Neural progenitor cell (in vitro differentiated cells): ENCODE measurements around the gene ACYP1. TPM values are rescaled to one million over a fixed set of nuclear protein-coding genes. Genes with fewer than 3 reads are reported as not detected.

Experiments used
- DNase-seq: peaks from one replicate; pipeline ENCODE4 v3.0.0-alpha.2; 2016; ENCODE audit warnings: low spot score
- H2AFZ ChIP-seq: fragments of 200-600 bp; sonication (generic); replicated peaks from 2 replicates; pipeline ENCODE4 v1.6.1; 2016; ENCODE audit warnings: antibody characterized with exemption
- H3F3A ChIP-seq: fragments of 200-600 bp; sonication (generic); 2 replicates; pipeline ENCODE4 v1.6.1; 2016; ENCODE audit warnings: antibody characterized with exemption, low read depth
- H3K27ac ChIP-seq: fragments of 200-600 bp; sonication (generic); 2 replicates; pipeline ENCODE4 v1.5.1; 2016; ENCODE audit warnings: mild to moderate bottlenecking
- H3K27me3 ChIP-seq: fragments of 200-600 bp; sonication (generic); 2 replicates; pipeline ENCODE4 v1.6.1; 2016; ENCODE audit warnings: mild to moderate bottlenecking, moderate library complexity
- H3K36me3 ChIP-seq: fragments of 200-600 bp; sonication (generic); 2 replicates; pipeline ENCODE4 v1.5.1; 2016
- H3K4me1 ChIP-seq: fragments of 200-600 bp; sonication (generic); 2 replicates; pipeline ENCODE4 v1.6.1; 2016; ENCODE audit warnings: mixed run types
- H3K4me2 ChIP-seq: fragments of 200-600 bp; sonication (generic); 2 replicates; pipeline ENCODE4 v1.6.1; 2016
- H3K4me3 ChIP-seq: fragments of 200-600 bp; sonication (generic); 2 replicates; pipeline ENCODE4 v1.5.1; 2016
- H3K79me2 ChIP-seq: fragments of 200-600 bp; sonication (generic); 2 replicates; pipeline ENCODE4 v1.6.1; 2016; ENCODE audit warnings: low read depth
- H3K9ac ChIP-seq: fragments of 200-600 bp; sonication (generic); 2 replicates; pipeline ENCODE4 v1.6.1; 2016
- H3K9me3 ChIP-seq: fragments of 200-600 bp; sonication (generic); 2 replicates; pipeline ENCODE4 v1.5.1; 2016; ENCODE audit warnings: low read depth
- H4K20me1 ChIP-seq: fragments of 200-600 bp; sonication (generic); 2 replicates; pipeline ENCODE4 v1.6.1; 2016; ENCODE audit warnings: low read depth
- H3K27ac Mint-ChIP-seq: 3 replicates; pipeline ENCODE4 v1.8.0; 2021; ENCODE audit warnings: mixed read lengths
- H3K27me3 Mint-ChIP-seq: 2 replicates; pipeline ENCODE4 v1.8.0; 2022; ENCODE audit warnings: low read depth, mild to moderate bottlenecking, inconsistent platforms, moderate library complexity, mixed read lengths; ENCODE audit not compliant: insufficient read depth
- H3K36me3 Mint-ChIP-seq: 3 replicates; pipeline ENCODE4 v1.8.0; 2021; ENCODE audit warnings: mixed read lengths
- H3K4me1 Mint-ChIP-seq: 3 replicates; pipeline ENCODE4 v1.8.0; 2021; ENCODE audit warnings: mixed read lengths
- H3K4me3 Mint-ChIP-seq: 3 replicates; pipeline ENCODE4 v1.8.0; 2021; ENCODE audit warnings: mild to moderate bottlenecking, moderate library complexity, mixed read lengths
- H3K9me3 Mint-ChIP-seq: 3 replicates; pipeline ENCODE4 v1.8.0; 2020; ENCODE audit warnings: mixed read lengths
- EZH2 ChIP-seq: fragments of 200-600 bp; sonication (generic); IDR thresholded peaks from 2 replicates; pipeline ENCODE4 v1.6.1; 2017; ENCODE audit warnings: antibody characterized with exemption, mild to moderate bottlenecking, moderate library complexity
- EZH2phosphoT487 ChIP-seq: fragments of 200-600 bp; sonication (generic); IDR thresholded peaks from 2 replicates; pipeline ENCODE4 v1.6.1; 2017; ENCODE audit warnings: antibody characterized with exemption
- small RNA-seq: library from RNA; depleted of rRNA; stranded (forward); fragments of <200 nt; gene quantifications from one replicate; pipeline ENCODE3, GENCODE V24; 2015
- total RNA-seq: library from RNA; depleted of rRNA; stranded (reverse); fragments of >200 nt; gene quantifications from 2 replicates; pipeline ENCODE4 v1.2.3, GENCODE V29; 2015; ENCODE audit warnings: low replicate concordance
- TF ChIP-seq, protein P1 (sequence below): fragments of 200-600 bp; sonication (generic); IDR thresholded peaks from 2 replicates; pipeline ENCODE4 v1.5.1; 2017; ENCODE audit warnings: antibody characterized with exemption, mild to moderate bottlenecking

Gene ACYP1
- total RNA-seq, 1 donor from 2014 or later: 43.1 TPM

DNA sequence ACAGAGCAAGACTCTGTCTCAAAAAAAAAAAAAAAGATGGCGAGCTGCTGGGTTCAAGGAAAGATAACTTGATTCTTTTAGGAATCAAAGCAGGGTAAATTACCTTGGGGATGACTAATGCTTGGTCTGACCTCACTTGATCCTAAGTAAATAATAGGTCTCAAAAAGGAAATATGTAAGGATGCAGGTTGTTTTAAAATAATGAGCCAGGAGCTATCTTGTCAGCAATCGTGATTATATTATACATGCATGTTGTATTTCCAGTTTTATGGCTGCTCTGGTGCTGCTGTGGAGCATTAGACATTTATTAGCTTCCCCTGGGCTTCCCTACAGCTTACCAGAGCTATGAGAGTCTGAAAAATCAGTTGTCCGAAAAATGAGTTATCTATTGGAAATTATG, 58.5 kb downstream of the ACYP1 start:
- H3K4me1 Mint-ChIP-seq: peaks cover 15% of the 10 kb centered on the region
- H3K79me2 ChIP-seq: peaks cover 22% of the 10 kb centered on the region
- TF ChIP-seq, protein P1, sequence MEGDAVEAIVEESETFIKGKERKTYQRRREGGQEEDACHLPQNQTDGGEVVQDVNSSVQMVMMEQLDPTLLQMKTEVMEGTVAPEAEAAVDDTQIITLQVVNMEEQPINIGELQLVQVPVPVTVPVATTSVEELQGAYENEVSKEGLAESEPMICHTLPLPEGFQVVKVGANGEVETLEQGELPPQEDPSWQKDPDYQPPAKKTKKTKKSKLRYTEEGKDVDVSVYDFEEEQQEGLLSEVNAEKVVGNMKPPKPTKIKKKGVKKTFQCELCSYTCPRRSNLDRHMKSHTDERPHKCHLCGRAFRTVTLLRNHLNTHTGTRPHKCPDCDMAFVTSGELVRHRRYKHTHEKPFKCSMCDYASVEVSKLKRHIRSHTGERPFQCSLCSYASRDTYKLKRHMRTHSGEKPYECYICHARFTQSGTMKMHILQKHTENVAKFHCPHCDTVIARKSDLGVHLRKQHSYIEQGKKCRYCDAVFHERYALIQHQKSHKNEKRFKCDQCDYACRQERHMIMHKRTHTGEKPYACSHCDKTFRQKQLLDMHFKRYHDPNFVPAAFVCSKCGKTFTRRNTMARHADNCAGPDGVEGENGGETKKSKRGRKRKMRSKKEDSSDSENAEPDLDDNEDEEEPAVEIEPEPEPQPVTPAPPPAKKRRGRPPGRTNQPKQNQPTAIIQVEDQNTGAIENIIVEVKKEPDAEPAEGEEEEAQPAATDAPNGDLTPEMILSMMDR: no peak
- no peaks in the 10 kb centered on the region for H3K27me3 ChIP-seq
- H3K9ac ChIP-seq: no peak overlapping the region
- no peak overlapping the region for H3K4me3 Mint-ChIP-seq
- no peak overlapping the region for H3K4me3 ChIP-seq
- H3K9me3 ChIP-seq: no peaks in the 10 kb centered on the region
- H3F3A ChIP-seq: peaks cover 15% of the 10 kb centered on the region
- H3K9me3 Mint-ChIP-seq: peaks cover 4% of the 10 kb centered on the region
- peaks cover 18% of the 10 kb centered on the region for H3K36me3 Mint-ChIP-seq
- peaks cover 8% of the 10 kb centered on the region for H3K4me1 ChIP-seq
- H3K4me2 ChIP-seq: no peak overlapping the region
- no peak for DNase-seq
- H4K20me1 ChIP-seq: peaks cover 9% of the 10 kb centered on the region
- H3K36me3 ChIP-seq: no peaks in the 10 kb centered on the region
- H3K27ac Mint-ChIP-seq: no peak overlapping the region
- H3K27ac ChIP-seq: no peak overlapping the region
- peaks cover 2% of the 10 kb centered on the region for H3K27me3 Mint-ChIP-seq
- no peak overlapping the region for H2AFZ ChIP-seq

DNA sequence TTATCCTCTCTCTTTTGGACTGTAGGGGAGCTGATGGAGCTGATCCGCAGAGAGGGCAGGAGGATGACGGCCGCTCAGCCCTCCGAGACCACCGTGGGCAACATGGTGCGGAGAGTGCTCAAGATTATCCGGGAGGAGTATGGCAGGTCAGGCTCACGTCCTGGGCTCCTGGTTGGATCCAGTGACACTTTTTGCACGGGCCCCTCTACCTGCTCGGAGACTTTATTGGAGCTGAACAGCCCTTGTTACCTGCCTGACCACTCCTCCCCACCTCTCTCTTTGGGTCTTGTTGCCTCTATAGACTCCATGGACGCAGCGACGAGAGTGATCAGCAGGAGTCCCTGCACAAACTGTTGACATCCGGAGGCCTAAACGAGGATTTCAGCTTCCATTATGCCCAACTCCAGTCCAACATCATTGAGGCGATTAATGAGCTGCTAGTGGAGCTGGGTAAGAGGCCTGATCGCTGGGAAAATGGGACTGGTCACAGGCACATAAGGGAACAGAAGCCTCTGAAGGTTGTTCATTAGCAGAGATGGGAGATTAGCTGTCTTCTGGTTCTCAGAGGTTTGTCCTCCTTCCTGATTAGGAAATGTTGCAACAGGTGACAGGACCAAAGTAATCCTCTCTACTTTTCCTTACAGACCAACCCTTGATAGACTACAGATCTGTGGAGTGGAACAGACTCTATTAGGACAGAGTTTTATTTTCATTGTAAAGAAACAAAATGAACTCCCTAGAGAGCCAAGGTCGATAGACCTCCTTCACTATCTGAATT, 60.4 kb downstream of the ACYP1 start:
- H3K36me3 ChIP-seq: no peaks in the 10 kb centered on the region
- peaks cover 22% of the 10 kb centered on the region for H3K79me2 ChIP-seq
- H3K4me1 ChIP-seq: peaks cover 8% of the 10 kb centered on the region
- H3K27ac ChIP-seq: no peak overlapping the region
- H3K4me3 Mint-ChIP-seq: peak overlapping the region; percentile 99
- H3K27me3 ChIP-seq: no peaks in the 10 kb centered on the region
- peaks cover 15% of the 10 kb centered on the region for H3F3A ChIP-seq
- peak overlapping the region; percentile 87 for H3K4me2 ChIP-seq
- H3K9me3 ChIP-seq: no peaks in the 10 kb centered on the region
- peak overlapping the region; percentile 81 for H2AFZ ChIP-seq
- H3K4me3 ChIP-seq: peak overlapping the region; percentile 85
- peaks cover 9% of the 10 kb centered on the region for H4K20me1 ChIP-seq
- H3K27ac Mint-ChIP-seq: no peak overlapping the region
- H3K27me3 Mint-ChIP-seq: peaks cover under 1% of the 10 kb centered on the region
- peaks cover 4% of the 10 kb centered on the region for H3K9me3 Mint-ChIP-seq
- peak; percentile 19 for DNase-seq
- H3K4me1 Mint-ChIP-seq: peaks cover 15% of the 10 kb centered on the region
- TF ChIP-seq, protein P1: no peak
- TF ChIP-seq EZH2phosphoT487: no peak
- no peak for TF ChIP-seq EZH2
- H3K9ac ChIP-seq: peak overlapping the region; percentile 61
- H3K36me3 Mint-ChIP-seq: peaks cover 18% of the 10 kb centered on the region

Small RNA genes within 50 kb of the gene (small RNA-seq; reads per million reads assigned to genes)
- not detected for gene RNU6-689P

Other genes starting within 250 kb of the ACYP1 start
- gene PROX2, start 187.9 kb downstream of the ACYP1 start, total RNA-seq: not detected in 2 replicates
- 52.2 and 60.7 TPM in 2 replicates for gene DLST, start 182.1 kb downstream of the ACYP1 start, total RNA-seq
- gene RPS6KL1, start 140.8 kb downstream of the ACYP1 start, total RNA-seq: 6.4 and 15.1 TPM in 2 replicates
- 1.0 and 2.1 TPM in 2 replicates for gene PGF, start 108.4 kb downstream of the ACYP1 start, total RNA-seq
- 26.9 and 29.7 TPM in 2 replicates for gene EIF2B2, start 61.1 kb downstream of the ACYP1 start, total RNA-seq
- 23.2 and 41.5 TPM in 2 replicates for gene MLH3, start 12.6 kb downstream of the ACYP1 start, total RNA-seq
- 0.90 and 0.94 TPM in 2 replicates for gene ZC2HC1C, start 5.6 kb upstream of the ACYP1 start, total RNA-seq
- 25.9 and 28.3 TPM in 2 replicates for gene NEK9, start 63.0 kb upstream of the ACYP1 start, total RNA-seq
- gene TMED10, start 112.6 kb upstream of the ACYP1 start, total RNA-seq: 176 and 220 TPM in 2 replicates
- 32.9 and 98.6 TPM in 2 replicates for gene FOS, start 214.8 kb upstream of the ACYP1 start, total RNA-seq